ENCODE data around the gene UBAC1. TPM values are rescaled to one million over a fixed set of nuclear protein-coding genes. Genes with fewer than 3 reads are reported as not detected.

Gene UBAC1
- total and polyA plus RNA-seq, 5 donors from 2014 or later: 17.8 to 27.7 (median 23.8) TPM

DNA sequence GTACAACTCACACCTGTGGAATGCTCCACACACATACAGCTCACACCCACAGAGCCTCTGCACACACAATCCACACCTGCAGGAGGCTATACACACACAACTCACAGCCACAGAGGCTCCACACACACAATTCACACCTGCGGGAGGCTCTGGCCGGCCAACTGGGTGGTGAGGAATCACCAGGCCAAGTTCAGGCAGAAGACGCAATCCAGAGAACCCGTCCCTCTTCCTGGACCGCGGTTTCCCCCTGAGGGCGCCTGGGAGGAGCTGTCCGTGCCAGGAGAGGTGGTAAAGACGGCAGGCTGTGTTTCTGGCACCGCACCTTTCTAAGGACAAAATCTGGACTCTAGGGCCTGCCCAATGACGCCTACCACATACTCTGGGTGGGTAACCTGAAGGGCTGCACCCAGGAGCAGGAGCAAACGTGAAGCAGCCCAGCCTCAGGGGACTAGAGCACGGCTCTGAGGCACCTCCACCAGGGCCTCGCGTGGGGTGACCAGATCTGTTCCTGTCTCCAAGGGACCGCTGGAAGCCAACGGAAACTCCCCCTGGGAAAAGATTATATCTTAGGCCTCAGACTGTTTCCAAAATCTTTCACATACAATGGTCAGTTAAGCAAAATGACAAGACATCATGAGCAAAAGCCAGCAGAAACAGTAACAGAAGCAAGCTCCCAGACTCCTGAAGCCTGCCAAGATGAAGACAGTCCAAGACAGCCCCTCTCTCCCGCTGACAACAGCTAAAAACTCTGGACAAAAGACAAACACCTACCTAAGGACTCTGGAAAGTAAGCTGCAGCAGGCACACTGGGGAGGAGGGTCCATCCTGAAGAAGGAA lies 70.8 kb downstream of the UBAC1 start:
- H3K27ac Mint-ChIP-seq: peak overlapping the region in 1 of 3 donors; percentile 38
- ATAC-seq (ENCODE audit: low read depth in 2 of 2) (no peak), DNase-seq (no peak)
- H3K27me3 Mint-ChIP-seq: no peaks in the 10 kb centered on the region
- peaks cover 45% of the 10 kb centered on the region for H3K4me1 ChIP-seq (ENCODE audit: control insufficient read depth, insufficient read depth, low read length, poor library complexity, severe bottlenecking)
- peaks cover 24 to 89% (median 55%) of the 10 kb centered on the region in 4 donors for H3K4me1 Mint-ChIP-seq
- no peak overlapping the region for H3K4me3 Mint-ChIP-seq
- no peak overlapping the region for H3K4me3 ChIP-seq (ENCODE audit: low read depth, low read length)
- H3K36me3 ChIP-seq (ENCODE audit: control insufficient read depth, insufficient read depth, low read length): no peaks in the 10 kb centered on the region
- no peaks in the 10 kb centered on the region for H3K9me3 ChIP-seq (ENCODE audit: control insufficient read depth in 2 of 2, low read length in 2 of 2)
- H3K27ac ChIP-seq (ENCODE audit: insufficient read depth, low read length, poor library complexity, severe bottlenecking): no peak overlapping the region
- no peaks in the 10 kb centered on the region for H3K27me3 ChIP-seq (ENCODE audit: control insufficient read depth, insufficient read depth, low read length)
- H3K9me3 Mint-ChIP-seq: no peaks in the 10 kb centered on the region
- H3K36me3 Mint-ChIP-seq: peaks cover 4% of the 10 kb centered on the region

DNA sequence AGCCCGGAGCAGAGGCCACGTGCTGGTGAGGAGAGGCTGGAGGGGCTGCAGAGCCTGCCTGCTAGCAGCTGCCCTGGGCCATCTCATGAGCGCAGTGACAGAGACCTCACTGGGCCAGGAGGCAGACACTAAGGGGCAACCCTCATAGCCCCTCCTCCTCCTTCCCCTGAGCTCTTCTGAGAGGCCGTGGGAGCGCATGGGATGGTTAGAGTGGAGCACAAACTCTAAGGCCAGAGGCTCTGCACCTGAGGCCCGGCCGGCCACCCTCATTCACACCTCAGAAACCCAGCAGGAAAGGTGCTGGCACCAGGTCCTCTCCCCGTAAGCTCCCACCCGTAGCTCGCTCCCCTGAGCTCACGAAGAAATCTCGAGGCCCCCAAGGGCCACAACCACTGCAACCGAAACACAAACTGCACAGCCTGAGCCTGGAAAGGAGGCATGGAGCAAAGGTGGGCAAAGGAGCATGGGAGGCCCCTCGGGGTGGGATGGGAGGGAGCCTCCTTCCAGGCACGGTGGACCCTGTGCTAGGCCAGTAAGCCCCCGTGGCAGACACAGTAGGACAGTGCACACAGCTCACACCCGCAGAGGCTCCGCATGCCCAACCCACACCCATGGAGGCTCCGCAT lies 71.5 kb downstream of the UBAC1 start:
- Mint-ChIP-seq H3K36me3 (peaks cover 4% of the 10 kb centered on the region), H3K4me1 (peaks cover 24 to 88% (median 58%) of the 10 kb centered on the region in 4 donors), H3K27ac (peak overlapping the region in 2 of 3 donors; percentile 38 to 47), H3K27me3 (no peaks in the 10 kb centered on the region), H3K9me3 (no peaks in the 10 kb centered on the region), H3K4me3 (peak overlapping the region in 1 of 4 donors; percentile 14)
- no peak overlapping the region for H3K4me3 ChIP-seq (ENCODE audit: low read depth, low read length)
- H3K36me3 ChIP-seq (ENCODE audit: control insufficient read depth, insufficient read depth, low read length): no peaks in the 10 kb centered on the region
- no peaks in the 10 kb centered on the region for H3K9me3 ChIP-seq (ENCODE audit: control insufficient read depth in 2 of 2, low read length in 2 of 2)
- peaks cover 52% of the 10 kb centered on the region for H3K4me1 ChIP-seq (ENCODE audit: control insufficient read depth, insufficient read depth, low read length, poor library complexity, severe bottlenecking)
- ATAC-seq (ENCODE audit: low read depth in 2 of 2) (no peak), DNase-seq (no peak)
- H3K27ac ChIP-seq (ENCODE audit: insufficient read depth, low read length, poor library complexity, severe bottlenecking): no peak overlapping the region
- no peaks in the 10 kb centered on the region for H3K27me3 ChIP-seq (ENCODE audit: control insufficient read depth, insufficient read depth, low read length)

DNA sequence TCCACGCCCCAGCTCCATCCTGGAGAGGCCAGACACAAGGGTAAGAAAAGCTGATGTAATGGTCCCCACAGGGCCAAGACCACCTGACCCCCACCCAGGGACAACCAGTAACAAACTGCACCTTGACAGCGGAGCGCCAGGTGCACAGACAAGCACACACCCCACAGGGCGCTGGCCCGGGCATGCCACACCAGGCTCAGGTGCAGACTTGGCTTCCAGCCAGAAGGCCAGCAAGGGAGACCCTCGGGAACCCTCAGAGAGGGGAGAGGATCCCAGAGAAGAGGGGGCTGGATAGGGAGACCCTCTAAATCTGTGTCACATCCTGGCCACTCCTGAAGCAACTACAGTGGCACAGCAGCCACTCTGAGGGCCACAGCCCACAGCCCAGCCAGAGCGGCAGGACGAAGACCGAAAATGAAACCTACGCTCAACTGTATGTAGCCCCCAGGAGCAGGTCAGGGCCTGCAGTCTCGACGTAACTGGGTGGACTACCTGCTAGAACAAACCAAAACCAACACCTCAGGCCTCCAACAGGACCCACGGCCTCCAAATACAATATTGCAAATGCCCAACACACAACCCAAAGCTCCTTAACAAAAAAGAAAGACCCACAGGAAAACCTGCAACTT lies 72.3 kb downstream of the UBAC1 start:
- Histone ChIP-seq H3K36me3 (ENCODE audit: control insufficient read depth, insufficient read depth, low read length) (no peaks in the 10 kb centered on the region), H3K27me3 (ENCODE audit: control insufficient read depth, insufficient read depth, low read length) (no peaks in the 10 kb centered on the region), H3K27ac (ENCODE audit: insufficient read depth, low read length, poor library complexity, severe bottlenecking) (no peak overlapping the region), H3K4me3 (ENCODE audit: low read depth, low read length) (no peak overlapping the region), H3K4me1 (ENCODE audit: control insufficient read depth, insufficient read depth, low read length, poor library complexity, severe bottlenecking) (peaks cover 60% of the 10 kb centered on the region), H3K9me3 (ENCODE audit: control insufficient read depth in 2 of 2, low read length in 2 of 2) (no peaks in the 10 kb centered on the region)
- DNase-seq (no peak), ATAC-seq (ENCODE audit: low read depth in 2 of 2) (no peak)
- no peaks in the 10 kb centered on the region for H3K9me3 Mint-ChIP-seq
- no peaks in the 10 kb centered on the region for H3K27me3 Mint-ChIP-seq
- peak overlapping the region in 1 of 4 donors; percentile 14 for H3K4me3 Mint-ChIP-seq
- peaks cover 30 to 90% (median 65%) of the 10 kb centered on the region in 4 donors for H3K4me1 Mint-ChIP-seq
- H3K36me3 Mint-ChIP-seq: peaks cover 4% of the 10 kb centered on the region
- peak overlapping the region in 2 of 3 donors; percentile 33 to 92 for H3K27ac Mint-ChIP-seq

DNA sequence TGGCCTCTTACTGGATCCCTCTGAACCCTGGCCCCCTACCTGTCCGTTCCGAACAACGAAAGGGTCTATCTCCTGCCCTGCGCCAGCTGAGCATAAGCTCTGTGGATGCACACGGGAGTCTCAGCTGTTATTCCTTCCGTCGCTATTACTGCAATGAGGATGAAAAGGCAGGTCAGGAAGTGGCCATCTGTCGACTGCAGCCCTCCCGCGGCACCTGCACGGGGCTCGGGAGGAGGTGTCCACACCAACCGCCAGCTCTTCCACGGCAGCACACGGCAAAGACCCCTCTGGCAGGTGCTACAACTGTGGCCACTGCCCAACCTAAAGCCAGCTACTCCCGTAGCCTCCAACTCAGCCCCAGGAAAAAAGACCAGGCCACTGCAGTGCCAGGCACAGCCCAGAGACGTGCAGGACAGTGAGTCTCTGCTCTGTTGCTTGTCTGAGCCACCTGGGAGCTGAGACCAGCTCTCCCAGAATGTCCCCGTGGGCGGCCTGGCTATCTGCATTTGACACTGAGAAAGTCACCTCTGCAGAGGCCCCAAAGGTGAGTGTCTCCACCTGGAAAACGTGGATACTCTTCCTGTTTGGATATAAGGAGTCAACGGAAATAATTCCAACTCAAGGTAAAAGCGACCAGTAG lies 72.9 kb downstream of the UBAC1 start:
- peaks cover 4% of the 10 kb centered on the region for H3K36me3 Mint-ChIP-seq
- Histone ChIP-seq H3K4me1 (ENCODE audit: control insufficient read depth, insufficient read depth, low read length, poor library complexity, severe bottlenecking) (peaks cover 61% of the 10 kb centered on the region), H3K9me3 (ENCODE audit: control insufficient read depth in 2 of 2, low read length in 2 of 2) (no peaks in the 10 kb centered on the region), H3K4me3 (ENCODE audit: low read depth, low read length) (no peak overlapping the region), H3K27me3 (ENCODE audit: control insufficient read depth, insufficient read depth, low read length) (no peaks in the 10 kb centered on the region), H3K27ac (ENCODE audit: insufficient read depth, low read length, poor library complexity, severe bottlenecking) (peak overlapping the region; percentile 58), H3K36me3 (ENCODE audit: control insufficient read depth, insufficient read depth, low read length) (no peaks in the 10 kb centered on the region)
- no peak for ATAC-seq (ENCODE audit: low read depth in 2 of 2)
- no peak for DNase-seq
- H3K4me1 Mint-ChIP-seq: peaks cover 25 to 90% (median 66%) of the 10 kb centered on the region in 4 donors
- H3K27me3 Mint-ChIP-seq: no peaks in the 10 kb centered on the region
- peak overlapping the region in 2 of 4 donors; percentile 77 to 82 for H3K4me3 Mint-ChIP-seq
- H3K9me3 Mint-ChIP-seq: no peaks in the 10 kb centered on the region
- H3K27ac Mint-ChIP-seq: peak overlapping the region; percentile 20 to 94 (median 92)

DNA sequence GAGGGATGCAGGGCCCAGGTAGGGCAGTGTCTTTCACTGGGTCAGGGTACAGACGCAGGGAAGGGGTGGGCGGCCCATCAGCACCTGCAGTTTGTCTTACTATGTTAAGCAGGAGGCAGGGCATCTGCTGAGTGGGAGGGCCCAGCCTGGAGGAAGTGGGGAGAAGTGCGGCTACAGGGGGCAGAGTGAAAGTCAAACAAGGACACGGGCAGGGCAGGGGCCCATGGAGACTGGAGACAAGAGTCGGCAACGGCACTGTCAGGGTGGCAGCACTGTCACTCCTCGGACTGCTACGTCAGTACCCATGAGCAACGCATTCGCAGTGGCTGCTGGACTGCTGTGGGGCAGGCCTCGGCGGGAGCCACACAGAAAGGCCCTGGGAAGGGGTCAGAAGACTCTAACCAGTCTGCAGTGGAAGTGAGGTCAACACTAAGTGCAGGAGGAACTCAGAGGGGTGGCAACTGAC lies 73.6 kb downstream of the UBAC1 start:
- no peaks in the 10 kb centered on the region for H3K27me3 Mint-ChIP-seq
- ATAC-seq (ENCODE audit: low read depth in 2 of 2) (peak; percentile 90), DNase-seq (peak; percentile 26 to 83 (median 67))
- H3K4me1 ChIP-seq (ENCODE audit: control insufficient read depth, insufficient read depth, low read length, poor library complexity, severe bottlenecking): peaks cover 57% of the 10 kb centered on the region
- H3K36me3 Mint-ChIP-seq: peaks cover 4% of the 10 kb centered on the region
- H3K4me3 Mint-ChIP-seq: peak overlapping the region; percentile 77 to 85 (median 82)
- no peaks in the 10 kb centered on the region for H3K9me3 Mint-ChIP-seq
- peak overlapping the region; percentile 92 to 96 (median 94) for H3K27ac Mint-ChIP-seq
- H3K4me1 Mint-ChIP-seq: peaks cover 22 to 90% (median 63%) of the 10 kb centered on the region in 4 donors
- peak overlapping the region; percentile 44 for H3K4me3 ChIP-seq (ENCODE audit: low read depth, low read length)
- no peaks in the 10 kb centered on the region for H3K27me3 ChIP-seq (ENCODE audit: control insufficient read depth, insufficient read depth, low read length)
- H3K36me3 ChIP-seq (ENCODE audit: control insufficient read depth, insufficient read depth, low read length): no peaks in the 10 kb centered on the region
- peak overlapping the region; percentile 58 for H3K27ac ChIP-seq (ENCODE audit: insufficient read depth, low read length, poor library complexity, severe bottlenecking)
- H3K9me3 ChIP-seq (ENCODE audit: control insufficient read depth in 2 of 2, low read length in 2 of 2): no peaks in the 10 kb centered on the region

DNA sequence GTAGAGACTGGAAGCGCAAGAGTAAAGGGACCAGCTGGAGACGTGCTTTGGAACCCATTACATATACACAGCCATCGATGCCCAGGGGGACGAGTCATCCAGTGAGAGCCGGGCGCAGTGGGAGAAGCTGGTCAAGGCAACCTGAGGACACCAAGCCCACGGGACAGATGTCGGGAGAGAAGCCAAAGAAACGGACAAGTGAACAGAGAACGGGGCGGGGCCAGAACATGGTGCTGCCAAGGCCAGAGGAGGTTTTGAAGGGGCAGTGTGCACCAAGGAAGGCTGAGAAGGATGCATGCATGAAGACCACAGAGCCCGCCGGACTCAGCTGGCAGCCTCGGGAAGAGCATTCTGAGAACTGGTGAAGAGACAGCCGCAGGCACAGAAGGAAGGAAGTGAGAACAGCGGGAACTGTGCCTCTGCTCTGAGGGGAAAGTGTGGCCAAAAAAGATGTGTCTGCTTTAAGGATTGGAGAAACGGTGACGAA lies 74.1 kb downstream of the UBAC1 start:
- Histone ChIP-seq H3K4me3 (ENCODE audit: low read depth, low read length) (peak overlapping the region; percentile 44), H3K4me1 (ENCODE audit: control insufficient read depth, insufficient read depth, low read length, poor library complexity, severe bottlenecking) (peaks cover 57% of the 10 kb centered on the region), H3K9me3 (ENCODE audit: control insufficient read depth in 2 of 2, low read length in 2 of 2) (no peaks in the 10 kb centered on the region), H3K27ac (ENCODE audit: insufficient read depth, low read length, poor library complexity, severe bottlenecking) (peak overlapping the region; percentile 58), H3K27me3 (ENCODE audit: control insufficient read depth, insufficient read depth, low read length) (no peaks in the 10 kb centered on the region), H3K36me3 (ENCODE audit: control insufficient read depth, insufficient read depth, low read length) (peaks cover 5% of the 10 kb centered on the region)
- peak in 1 of 3 donors; percentile 20 for DNase-seq
- peaks cover 21 to 86% (median 62%) of the 10 kb centered on the region in 4 donors for H3K4me1 Mint-ChIP-seq
- no peak for ATAC-seq (ENCODE audit: low read depth in 2 of 2)
- H3K27ac Mint-ChIP-seq: peak overlapping the region; percentile 92 to 96 (median 94)
- no peaks in the 10 kb centered on the region for H3K9me3 Mint-ChIP-seq
- peaks cover 3% of the 10 kb centered on the region for H3K36me3 Mint-ChIP-seq
- H3K4me3 Mint-ChIP-seq: peak overlapping the region; percentile 77 to 85 (median 82)
- H3K27me3 Mint-ChIP-seq: no peaks in the 10 kb centered on the region

All from CD4-positive, CD25-positive, alpha-beta regulatory T cell (primary cell).